ENCODE data around the gene HRH1. TPM values are rescaled to one million over a fixed set of nuclear protein-coding genes. Genes with fewer than 3 reads are reported as not detected.

HRH1 gene
- total and polyA plus RNA-seq, 4 donors, result 2.3 to 8.3 (median 4.6) TPM

DNA sequence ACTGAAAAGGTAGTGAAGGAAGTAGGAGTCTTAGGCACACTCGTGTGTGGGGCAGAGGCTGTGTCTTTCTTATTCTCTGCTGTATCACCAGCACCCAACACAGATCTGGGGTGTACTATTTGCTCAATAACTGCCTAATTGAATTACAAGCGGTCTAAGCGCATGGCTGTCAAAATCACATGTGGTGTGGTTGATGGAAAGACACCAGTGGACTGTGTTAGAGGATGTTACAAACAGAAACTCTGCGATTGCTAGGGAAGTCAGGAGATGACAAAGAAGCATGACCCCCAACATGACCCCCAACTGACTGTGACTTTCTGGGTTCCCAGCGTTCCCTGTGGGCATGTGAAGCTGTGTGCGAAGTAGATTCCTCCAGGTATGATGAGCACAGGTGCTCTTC, 149.9 kb downstream of the HRH1 start:
- no peak for ATAC-seq (ENCODE audit: insufficient read depth, low FRiP score)

DNA sequence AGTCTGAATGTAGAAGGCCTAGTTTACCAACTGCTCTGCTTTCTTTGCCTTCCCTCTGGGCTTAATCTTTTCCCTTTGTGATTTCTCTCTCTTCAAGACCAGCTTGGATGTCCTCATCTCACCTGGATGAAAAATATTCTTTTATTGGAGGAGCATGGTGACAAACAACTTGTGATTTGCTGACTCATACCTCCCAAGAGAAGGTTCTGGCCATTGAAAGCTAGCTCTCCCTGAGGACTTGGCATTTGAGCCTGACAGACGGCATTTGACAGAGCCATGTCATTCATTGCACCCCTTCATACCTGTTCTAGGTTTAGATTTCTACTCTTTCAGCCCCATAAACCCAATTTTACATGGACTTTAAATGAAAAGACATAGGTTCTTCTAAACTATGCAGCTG, 151.2 kb downstream of the HRH1 start:
- peaks cover 18 to 34% (median 23%) of the 10 kb centered on the region in 4 donors for H3K36me3 ChIP-seq (ENCODE audit: control insufficient read depth in 4 of 4, insufficient read depth in 4 of 4, low read length in 4 of 4)
- TF ChIP-seq, protein P1, sequence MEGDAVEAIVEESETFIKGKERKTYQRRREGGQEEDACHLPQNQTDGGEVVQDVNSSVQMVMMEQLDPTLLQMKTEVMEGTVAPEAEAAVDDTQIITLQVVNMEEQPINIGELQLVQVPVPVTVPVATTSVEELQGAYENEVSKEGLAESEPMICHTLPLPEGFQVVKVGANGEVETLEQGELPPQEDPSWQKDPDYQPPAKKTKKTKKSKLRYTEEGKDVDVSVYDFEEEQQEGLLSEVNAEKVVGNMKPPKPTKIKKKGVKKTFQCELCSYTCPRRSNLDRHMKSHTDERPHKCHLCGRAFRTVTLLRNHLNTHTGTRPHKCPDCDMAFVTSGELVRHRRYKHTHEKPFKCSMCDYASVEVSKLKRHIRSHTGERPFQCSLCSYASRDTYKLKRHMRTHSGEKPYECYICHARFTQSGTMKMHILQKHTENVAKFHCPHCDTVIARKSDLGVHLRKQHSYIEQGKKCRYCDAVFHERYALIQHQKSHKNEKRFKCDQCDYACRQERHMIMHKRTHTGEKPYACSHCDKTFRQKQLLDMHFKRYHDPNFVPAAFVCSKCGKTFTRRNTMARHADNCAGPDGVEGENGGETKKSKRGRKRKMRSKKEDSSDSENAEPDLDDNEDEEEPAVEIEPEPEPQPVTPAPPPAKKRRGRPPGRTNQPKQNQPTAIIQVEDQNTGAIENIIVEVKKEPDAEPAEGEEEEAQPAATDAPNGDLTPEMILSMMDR (IDR thresholded peaks at IDR 0.05; ENCODE audit: control extremely low read depth, extremely low read depth), result no peak
- H3K4me3 ChIP-seq, result no peak overlapping the region

More for the DNA sequence above, 149.9 kb downstream of the HRH1 start:
- Histone ChIP-seq H3K4me3 (no peak overlapping the region), H3K9ac (ENCODE audit: insufficient read depth in 1 of 2, low read length in 2 of 2) (no peak overlapping the region), H3K4me1 (ENCODE audit: control insufficient read depth in 5 of 5, insufficient read depth in 5 of 5, low read length in 5 of 5) (peaks cover 0 to 5% (median 0%) of the 10 kb centered on the region in 5 donors), H3K9me3 (ENCODE audit: control insufficient read depth in 4 of 4, insufficient read depth in 3 of 4, low read length in 3 of 4) (no peaks in the 10 kb centered on the region), H3K36me3 (ENCODE audit: control insufficient read depth in 4 of 4, insufficient read depth in 4 of 4, low read length in 4 of 4) (peaks cover 22 to 40% (median 26%) of the 10 kb centered on the region in 4 donors), H3K27ac (ENCODE audit: low read depth in 1 of 2, low read length in 1 of 2) (peak overlapping the region in 1 of 2 donors; percentile 9), H3K27me3 (ENCODE audit: control insufficient read depth in 3 of 3, insufficient read depth in 3 of 3, low read length in 2 of 3) (no peaks in the 10 kb centered on the region)
- WGBS, 2 donors, result 51 to 79% methylated on average over 6 of the region's 6 CpGs
- no peak for DNase-seq
- TF ChIP-seq, protein P1 (IDR thresholded peaks at IDR 0.05; ENCODE audit: control extremely low read depth, extremely low read depth), result no peak

DNA sequence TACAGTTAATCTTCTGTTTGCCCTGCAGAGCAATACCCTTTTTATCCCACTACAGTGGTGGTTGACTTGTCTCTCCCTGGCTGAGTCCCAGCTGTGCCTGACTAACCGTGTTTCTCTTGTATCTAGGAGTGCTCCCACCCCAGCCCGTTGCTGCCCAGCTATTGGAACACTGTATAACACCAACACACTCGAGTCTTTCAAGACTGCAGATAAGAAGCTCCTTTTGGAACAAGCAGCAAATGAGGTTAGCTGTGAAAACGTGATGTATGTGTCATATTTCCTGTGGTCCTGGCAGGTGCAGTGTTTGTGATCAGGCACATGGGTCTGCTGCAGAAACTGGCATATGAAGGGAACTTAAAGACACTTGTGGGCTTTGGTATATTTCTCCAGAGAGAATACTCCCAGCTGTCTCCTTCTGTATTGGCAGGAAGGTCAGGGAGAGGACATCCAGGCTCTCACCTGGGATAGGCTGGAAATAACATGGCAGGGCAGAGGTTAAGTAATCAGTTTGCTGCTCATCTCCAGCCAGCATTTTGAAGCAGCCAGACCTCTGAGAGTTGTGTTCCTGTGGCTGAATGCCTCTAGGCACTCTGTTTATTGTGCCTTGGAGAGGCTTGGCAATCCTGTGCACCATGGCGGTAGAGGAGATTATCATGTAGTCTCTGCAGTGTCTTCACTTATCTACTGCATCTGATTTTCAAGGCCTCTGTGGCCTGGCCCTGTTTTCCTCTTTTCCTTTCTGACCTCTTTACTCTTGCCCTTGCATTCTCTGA, 152.7 kb downstream of the HRH1 start:
- Histone ChIP-seq H3K36me3 (ENCODE audit: control insufficient read depth in 4 of 4, insufficient read depth in 4 of 4, low read length in 4 of 4) (peaks cover 18 to 32% (median 22%) of the 10 kb centered on the region in 4 donors), H3K9ac (ENCODE audit: insufficient read depth in 1 of 2, low read length in 2 of 2) (no peak overlapping the region), H3K4me1 (ENCODE audit: control insufficient read depth in 5 of 5, insufficient read depth in 5 of 5, low read length in 5 of 5) (peaks cover 0 to 5% (median 0%) of the 10 kb centered on the region in 5 donors), H3K27ac (ENCODE audit: low read depth in 1 of 2, low read length in 1 of 2) (peak overlapping the region in 1 of 2 donors; percentile 26), H3K4me3 (no peak overlapping the region), H3K27me3 (ENCODE audit: control insufficient read depth in 3 of 3, insufficient read depth in 3 of 3, low read length in 2 of 3) (no peaks in the 10 kb centered on the region), H3K9me3 (ENCODE audit: control insufficient read depth in 4 of 4, insufficient read depth in 3 of 4, low read length in 3 of 4) (no peaks in the 10 kb centered on the region)
- ATAC-seq (ENCODE audit: insufficient read depth, low FRiP score) (no peak), DNase-seq (no peak)
- 46 to 51% methylated on average over 5 of the region's 5 CpGs for WGBS, 2 donors
- TF ChIP-seq, protein P1 (IDR thresholded peaks at IDR 0.05; ENCODE audit: control extremely low read depth, extremely low read depth), result no peak

More for the DNA sequence above, 151.2 kb downstream of the HRH1 start:
- DNase-seq (no peak), ATAC-seq (ENCODE audit: insufficient read depth, low FRiP score) (no peak)
- no peak overlapping the region for H3K9ac ChIP-seq (ENCODE audit: insufficient read depth in 1 of 2, low read length in 2 of 2)
- peaks cover 0 to 5% (median 0%) of the 10 kb centered on the region in 5 donors for H3K4me1 ChIP-seq (ENCODE audit: control insufficient read depth in 5 of 5, insufficient read depth in 5 of 5, low read length in 5 of 5)
- H3K27ac ChIP-seq (ENCODE audit: low read depth in 1 of 2, low read length in 1 of 2), result peak overlapping the region in 1 of 2 donors; percentile 48
- 67 to 74% methylated on average over 1 of the region's 1 CpG for WGBS, 2 donors
- no peaks in the 10 kb centered on the region for H3K27me3 ChIP-seq (ENCODE audit: control insufficient read depth in 3 of 3, insufficient read depth in 3 of 3, low read length in 2 of 3)
- no peaks in the 10 kb centered on the region for H3K9me3 ChIP-seq (ENCODE audit: control insufficient read depth in 4 of 4, insufficient read depth in 3 of 4, low read length in 3 of 4)
